HS-5 (cell line): ENCODE measurements around the gene GTPBP1.
A peak's percentile ranks its signal among the peaks of the same experiment; 100 is the strongest.

ENCODE experiments used
- DNase-seq: peaks from one replicate; pipeline ENCODE4 v3.0.0-alpha.2; 2012; ENCODE audit warnings: low read depth

Gene GTPBP1

DNA sequence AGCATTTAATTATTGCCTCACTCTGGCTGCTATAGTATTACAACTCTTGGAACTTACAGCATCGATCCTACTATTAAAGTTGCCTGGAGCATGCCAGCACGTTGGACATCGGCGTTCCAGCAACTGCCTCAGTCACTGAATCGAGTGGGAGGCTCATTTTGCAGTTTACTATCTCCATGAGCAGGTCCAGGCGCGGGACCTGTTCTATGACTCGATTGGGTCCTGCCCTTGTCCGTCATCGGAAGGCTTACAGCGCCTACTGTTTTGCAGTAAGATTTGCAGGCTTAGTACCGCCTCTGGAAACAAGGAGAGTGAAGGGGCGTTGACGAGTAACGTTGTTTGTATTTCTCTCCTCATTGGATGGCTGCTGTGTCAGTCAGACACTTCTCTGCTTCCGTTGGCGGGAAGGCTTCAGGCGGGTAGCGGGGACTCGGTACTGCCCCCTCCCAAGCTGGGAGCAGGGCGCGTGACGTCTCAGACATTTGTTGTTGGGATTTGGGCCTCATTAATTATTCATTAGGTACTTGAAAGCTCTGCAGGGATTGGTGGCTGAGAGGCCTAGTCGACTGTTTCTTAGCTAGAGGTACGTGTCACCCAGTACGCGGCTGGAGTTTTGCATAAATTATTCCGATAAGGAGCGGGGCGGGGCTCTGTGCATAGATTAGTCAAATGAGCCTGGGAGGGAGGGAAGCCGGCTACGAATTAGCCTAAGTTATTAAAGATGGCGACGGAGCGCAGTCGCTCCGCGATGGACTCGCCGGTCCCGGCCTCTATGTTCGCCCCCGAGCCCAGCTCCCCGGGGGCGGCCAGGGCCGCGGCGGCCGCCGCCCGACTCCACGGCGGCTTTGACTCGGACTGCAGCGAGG lies at the start of gene GTPBP1:
Gene GTPBP1, plus strand, starts transcription at position 710 of the 866 bp plus-strand sequence. Its CDS starts 12 bp downstream, at position 722.
- DNase-seq = peak; percentile 100

DNA sequence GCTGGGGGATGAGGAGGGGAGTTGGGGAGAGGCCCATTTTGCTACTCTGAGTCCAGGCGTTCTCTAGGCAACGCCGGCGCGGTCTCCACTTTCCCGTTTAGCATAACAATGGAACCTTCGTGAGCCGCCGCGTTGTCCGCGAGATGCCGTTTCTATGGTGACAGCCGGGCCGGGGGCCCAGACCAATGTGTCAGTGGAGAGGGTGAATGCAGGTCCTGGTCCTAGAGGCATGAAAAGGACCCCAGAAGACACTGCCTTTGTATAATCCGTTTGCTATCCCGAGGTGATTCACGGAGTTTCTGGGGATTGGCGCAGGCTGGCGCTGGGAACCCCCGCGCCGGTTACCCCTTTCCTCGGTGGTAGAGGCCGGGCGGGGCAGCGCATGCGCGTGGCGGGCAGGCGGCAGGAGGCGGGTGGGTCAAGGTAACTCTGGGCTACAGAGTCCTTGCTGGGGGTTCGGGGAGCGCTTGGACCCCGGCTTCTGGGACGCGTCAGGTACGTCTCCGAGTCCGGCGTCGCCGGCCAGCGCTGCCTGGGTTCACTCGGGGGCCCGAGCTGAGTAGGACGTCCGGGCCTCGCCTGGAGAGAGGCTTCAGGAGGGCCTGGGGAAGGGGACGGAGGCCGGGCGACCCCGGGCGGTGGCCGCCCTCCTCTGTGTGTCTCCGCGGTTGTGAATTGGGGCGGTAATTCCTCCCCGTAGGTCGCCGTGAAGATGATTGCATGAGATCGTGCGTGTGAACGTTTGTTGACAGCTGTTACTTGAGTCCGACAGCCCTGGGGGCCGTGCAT lies 49.3 kb upstream of the GTPBP1 start, which contains the start of the genes CBY1 and FAM227A:
Gene CBY1, plus strand, starts transcription at position 383 of the 789 bp plus-strand sequence. CDS start 11,417 bp downstream, outside the sequence.
Gene FAM227A, minus strand, starts transcription at position 137 of the 789 bp plus-strand sequence. CDS start 6,224 bp downstream, outside the sequence.
- DNase-seq = peak; percentile 74

DNA sequence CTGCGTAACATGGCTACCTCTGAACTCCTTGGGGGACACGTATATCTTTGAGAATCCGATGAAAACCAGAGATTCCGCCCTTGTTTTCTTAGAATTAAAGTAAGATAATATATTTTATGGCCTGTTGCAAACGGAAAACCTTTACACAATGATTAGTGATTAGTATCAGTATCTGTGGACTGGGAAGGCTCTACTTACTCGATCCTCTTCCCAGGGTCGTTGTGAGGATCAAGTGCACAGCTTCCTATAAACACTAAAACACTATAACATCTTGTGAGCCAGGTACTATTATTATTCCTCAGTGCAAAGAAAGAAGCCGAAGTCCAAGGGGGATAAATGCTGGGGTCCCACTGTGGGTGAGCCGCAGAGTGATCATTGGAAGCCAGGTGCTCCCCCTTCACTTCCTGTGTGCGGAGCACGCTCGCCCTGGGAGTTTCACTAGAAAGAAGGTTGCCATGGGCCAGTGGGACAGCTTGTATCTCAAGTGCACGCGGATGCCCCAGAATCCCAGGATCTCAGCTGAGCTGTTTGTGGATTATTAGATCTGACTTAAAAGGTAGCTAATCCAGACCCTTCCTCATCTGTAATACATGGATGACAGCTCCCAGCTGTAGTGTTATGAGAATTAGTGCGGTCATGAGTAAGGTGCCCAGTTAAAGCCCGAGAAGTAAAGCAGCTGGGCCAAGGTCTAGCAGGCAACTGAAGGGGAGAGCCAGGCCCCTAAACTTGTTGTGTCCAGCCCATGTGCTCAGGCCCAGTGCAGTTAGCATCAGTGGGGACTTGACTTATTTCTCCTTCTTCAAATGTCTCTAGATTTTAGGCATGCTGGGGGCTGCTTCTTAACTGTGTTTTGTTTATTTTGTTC lies 48.5 kb upstream of the GTPBP1 start:
- peak; percentile 5 for DNase-seq

DNA sequence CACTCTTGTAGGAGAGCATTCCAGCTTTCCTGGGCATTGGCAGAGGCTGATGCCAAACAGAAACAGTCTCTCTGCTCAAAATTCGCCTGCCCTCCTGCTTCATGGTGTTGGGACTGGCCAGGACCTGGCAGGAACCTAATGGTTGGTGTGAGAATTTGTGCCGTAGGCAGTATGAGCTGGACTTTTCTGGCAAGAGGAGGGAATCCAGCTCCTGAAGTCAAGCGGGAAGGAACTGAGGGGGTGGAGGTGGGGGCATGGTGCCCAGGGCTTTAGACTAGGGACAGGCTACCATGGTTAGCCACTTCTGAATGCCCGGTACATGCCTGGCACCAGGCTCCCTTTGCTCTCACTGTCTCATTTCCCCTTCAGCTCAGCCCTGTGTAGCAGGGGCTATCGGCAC lies 30.9 kb upstream of the GTPBP1 start:
- no peak for DNase-seq

DNA sequence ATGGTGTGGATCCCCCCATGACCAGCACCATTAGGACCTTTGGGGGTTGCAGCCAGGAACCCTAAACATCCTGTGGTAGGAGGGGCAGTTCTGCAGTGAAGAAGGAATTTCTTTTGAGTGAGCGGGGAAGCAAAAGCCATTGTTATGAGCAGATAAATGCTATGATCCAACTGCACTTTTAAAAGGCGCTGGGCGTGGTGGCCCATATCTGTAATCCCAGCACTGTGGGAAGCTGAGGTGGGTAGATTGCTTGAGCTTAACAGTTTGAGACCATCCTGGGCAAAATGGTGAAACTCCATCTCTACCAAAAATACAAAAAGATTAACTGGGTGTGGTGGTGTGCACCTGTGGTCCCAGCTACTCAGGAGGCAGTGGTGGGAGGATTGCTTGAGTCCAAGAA lies 29.9 kb upstream of the GTPBP1 start:
- no peak for DNase-seq

DNA sequence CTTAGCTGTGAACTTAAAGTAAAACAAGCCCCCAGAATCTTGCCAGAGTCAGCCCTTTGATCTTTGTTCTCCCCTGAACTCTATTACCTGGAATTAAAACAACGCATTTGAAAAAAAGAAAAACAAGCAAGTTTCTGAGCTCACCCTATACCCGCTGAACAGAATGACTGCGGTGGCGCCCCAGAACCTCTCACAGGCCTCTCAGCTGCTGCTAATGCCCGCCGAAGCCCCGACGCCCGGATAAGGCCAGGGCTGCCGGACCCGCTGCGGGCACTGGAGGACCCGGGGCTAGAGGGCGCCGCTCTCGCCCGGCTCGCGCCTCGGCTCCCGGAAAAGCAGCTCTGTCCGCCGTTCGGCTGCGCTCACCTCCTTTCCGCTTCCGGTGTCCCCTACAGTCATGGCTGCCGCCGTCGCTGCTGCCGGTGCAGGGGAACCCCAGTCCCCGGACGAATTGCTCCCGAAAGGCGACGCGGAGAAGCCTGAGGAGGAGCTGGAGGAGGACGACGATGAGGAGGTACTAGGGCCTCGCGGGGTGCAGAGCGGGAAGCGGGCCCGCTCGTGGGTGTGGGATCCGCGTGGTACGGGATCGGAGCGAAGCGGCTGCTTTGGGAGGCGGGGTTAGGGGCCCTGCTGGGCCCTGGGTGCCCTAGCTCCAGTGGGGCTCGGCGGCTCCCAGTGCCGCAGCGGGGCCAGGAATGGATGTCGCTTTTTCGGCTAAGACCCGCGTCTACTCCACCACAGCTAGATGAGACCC lies 24.0 kb upstream of the GTPBP1 start, which contains the start of gene TOMM22:
Gene TOMM22, plus strand, starts transcription at position 376 of the 754 bp plus-strand sequence. Its CDS starts 22 bp downstream, at position 398.
- DNase-seq = no peak

DNA sequence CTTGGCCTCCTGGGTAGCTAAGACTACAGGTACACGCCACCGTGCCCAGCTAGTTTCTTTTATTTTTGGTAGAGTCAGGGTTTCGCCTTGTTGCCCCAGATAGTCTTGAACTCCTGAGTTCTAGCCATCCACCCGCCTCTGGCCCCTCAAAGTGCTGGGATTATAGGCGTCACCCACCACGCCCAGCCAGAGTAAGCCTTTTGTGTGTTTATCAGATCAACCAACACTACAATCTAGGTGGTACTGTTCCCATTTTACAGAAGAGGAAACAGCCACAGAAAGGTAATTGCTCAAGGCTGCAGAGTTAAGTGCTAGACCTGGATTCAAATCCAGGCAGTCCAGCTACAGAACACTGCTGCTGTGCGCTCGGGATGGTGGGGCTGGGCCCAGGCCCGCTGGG lies 20.8 kb upstream of the GTPBP1 start:
- no peak for DNase-seq

DNA sequence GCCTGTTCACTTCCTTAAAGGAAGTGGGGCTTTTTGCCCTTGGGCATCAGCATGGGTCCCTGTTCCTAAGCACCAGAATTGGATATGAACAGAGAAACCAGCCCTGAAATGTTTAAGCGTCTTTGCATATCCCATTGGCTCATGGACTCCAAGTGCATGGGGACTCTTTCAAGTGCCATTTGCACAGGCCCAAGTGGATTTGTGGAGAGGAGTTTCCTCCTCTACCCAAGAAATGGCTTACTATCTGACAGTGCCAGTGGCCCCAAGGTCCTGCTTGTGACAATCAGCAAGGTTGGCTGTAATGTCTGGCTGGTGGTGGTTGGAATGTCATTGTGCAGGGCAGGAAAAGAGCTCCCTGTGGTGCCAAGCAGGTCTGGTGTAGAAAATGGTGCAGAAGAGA lies 20.0 kb upstream of the GTPBP1 start:
- no peak for DNase-seq

DNA sequence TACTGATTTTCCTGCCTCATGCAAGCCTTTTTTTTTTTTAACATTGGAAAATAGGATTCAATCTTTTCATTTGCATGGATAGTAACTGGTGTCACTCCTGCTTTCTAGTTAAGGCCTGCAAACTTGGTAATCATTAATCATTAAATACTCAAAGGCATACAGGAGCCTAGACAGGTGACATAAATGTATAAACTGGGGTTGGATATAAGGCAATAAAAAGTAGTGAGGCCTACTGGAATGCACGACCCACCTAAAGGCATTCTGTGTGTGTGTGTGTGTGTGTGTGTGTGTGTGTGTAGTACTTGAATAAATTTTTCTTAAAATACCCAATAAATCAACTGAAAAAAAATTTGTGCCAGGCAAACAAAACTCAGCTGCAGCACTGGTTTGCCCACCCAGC lies 16.1 kb upstream of the GTPBP1 start:
- DNase-seq = no peak

DNA sequence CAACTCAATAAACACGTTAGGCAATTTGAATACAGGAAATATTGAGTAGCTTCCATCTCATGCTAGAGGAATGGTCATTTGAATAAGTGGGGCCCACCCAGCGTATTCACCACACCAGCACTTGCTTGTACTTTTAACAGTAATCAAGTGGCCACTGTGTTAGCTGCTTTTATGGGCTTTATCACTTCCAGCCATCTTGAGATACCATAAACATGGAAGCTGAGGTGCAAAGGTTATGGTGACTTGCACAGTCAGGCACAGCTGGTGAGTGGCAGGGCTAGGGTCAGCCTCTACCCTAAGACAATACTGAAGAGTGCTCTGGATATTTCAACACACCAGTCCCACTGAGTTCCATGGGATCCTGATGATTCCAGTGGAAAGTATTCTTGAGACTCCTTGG lies 11.7 kb upstream of the GTPBP1 start:
- no peak for DNase-seq

DNA sequence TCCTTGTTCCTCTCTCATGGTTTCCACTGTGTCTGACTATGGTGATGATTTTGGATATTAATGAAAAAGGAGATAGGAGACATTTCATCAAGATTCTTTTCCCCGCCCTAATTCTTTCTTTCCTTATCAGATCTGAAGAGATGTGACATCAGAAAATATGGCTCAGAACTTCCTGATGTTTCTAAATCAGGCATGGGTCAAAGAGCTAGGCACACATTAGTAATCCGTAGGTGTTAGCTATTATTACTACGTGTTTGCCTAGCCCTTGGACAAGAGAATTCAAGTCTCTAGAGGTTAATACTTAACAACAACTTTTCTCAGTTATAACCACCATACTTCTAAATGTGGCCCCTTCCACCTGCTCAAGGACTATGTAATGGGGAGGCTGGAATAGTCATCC lies 10.8 kb upstream of the GTPBP1 start:
- no peak for DNase-seq

DNA sequence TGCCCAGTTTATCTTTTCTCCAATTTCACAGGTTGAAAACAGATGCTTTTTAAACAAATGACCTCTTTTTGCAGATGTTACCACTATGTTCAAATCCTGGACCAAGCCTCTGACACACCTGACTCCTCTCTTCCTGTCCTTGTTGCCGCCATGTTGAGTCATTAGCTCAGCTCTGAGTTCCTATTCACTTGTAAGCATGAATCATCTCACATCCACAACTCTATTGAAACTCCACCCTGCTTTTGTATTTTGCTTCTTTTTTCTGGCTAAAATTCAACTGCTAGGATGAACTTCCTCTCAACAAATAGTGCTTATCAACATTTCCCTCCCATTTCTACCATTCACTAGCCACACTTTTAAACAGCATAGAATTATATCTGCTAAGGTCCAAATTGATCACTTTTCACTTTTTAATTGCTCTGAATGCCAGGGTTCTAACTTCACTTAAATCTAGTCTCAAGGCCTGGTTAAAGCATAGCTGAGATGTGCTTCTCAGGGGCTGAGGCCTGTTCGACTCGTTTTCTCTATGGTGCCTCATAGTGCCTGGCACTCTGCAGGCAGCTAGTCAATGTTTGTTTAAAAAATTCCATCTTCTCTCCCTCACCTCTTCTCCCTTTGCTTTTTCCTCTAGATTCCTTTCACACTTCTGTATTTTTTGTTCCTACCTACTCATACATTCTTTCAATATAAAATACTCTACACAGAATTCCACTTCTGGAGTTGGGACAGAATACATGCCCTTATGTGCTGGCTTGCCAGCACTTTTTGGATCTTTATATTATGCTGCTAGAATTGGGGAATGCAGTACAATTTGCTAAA lies 8.9 kb upstream of the GTPBP1 start:
- DNase-seq = peak; percentile 80

DNA sequence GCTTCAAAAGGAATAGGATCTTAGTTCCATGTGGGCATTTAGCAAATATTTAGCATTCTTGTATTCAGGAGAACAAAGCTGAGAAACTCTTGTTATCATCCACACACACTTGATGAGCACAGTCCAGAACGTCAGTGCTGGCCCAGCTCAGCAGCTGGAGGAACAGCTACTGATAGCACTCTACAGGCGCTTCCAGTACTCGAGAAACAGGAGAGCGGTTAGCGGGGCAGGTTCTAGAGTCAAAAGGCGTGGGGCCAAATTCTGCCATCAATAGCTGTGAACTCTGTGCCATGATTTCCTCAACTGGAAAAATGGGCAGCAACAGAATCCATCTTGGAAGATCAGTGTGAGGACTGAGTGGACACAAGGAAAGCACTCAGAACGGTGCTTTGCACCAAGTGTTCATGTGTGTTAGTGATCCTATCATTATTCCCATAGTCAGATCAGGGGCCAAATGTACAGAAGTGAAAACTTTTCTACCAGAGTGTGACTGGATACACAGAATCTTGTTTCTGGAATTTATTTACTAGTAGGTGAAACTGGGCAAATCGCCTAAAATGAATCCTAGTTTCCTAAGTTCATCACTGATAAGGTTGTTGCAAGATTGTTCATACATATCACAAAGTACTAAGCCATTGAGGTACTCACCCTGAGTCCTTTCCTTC lies 8.2 kb upstream of the GTPBP1 start:
- no peak for DNase-seq

DNA sequence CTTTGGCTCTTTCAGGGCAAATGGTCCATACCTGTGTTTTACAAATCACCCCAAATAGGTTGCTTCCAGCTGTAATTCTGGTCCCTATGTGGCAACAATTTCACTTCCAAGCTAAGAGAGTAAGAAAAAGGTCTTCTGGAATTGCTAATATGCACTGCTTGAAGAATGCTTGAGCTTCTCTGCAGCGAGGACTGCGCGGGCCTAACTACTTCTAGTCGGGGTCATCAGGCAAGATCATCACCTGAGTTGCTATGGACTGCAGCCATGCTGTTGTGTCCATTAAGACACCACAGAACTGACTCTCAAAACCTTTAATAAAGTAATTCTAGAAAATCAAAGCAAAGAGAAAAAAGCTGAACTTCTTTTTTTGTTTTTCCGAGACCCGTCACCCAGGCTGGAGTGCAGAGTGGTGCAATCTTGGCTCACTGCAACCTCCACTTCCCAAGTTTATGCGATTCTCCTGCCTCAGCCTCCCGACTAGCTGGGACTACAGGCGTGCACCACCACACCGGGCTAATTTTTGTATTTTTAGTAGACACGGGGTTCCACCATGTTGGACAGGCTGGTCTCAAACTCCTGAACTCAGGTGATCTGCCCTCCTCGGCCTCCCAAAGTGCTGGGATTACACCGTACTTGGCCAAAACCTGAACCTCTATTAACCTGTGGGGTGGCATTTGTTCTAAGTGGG lies 7.2 kb upstream of the GTPBP1 start:
- no peak for DNase-seq

DNA sequence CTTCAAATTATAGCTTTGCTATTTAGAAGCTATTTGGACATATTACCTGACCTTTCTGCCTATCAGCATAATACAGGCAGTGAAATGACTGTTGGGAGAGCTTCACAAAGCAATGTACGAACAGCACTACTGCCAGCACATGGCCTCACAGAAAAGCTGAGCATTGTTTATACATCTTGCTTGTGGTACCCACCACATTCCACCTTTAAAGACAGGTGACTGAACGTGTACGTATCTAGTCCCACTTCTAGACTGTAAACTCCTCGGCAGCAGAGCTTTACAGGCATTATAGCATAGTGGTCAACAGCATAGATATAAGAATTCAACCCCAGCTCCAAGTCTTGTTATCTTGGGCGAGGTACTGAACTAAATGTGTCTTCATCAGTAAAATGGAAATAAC lies 6.6 kb upstream of the GTPBP1 start:
- no peak for DNase-seq

DNA sequence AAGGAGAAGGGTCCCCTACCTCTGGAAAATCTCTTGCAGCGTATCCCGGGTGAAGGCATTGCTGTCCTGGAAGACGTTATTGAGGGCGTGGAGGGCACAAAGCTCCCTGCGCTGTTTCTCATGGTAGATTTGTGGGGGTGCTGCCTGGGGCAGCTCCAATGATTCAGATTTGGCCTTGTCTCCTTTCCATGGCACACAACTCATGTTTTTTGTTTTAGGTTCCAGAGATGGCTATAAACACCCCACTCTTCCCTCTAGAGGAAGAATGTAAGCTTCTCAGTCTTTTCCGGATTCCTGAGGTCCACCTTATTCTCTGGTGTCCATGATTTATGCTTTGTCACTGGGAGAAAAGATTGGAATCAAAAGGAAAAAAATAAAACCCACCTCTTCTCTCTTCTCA lies 6.0 kb upstream of the GTPBP1 start:
- no peak for DNase-seq

DNA sequence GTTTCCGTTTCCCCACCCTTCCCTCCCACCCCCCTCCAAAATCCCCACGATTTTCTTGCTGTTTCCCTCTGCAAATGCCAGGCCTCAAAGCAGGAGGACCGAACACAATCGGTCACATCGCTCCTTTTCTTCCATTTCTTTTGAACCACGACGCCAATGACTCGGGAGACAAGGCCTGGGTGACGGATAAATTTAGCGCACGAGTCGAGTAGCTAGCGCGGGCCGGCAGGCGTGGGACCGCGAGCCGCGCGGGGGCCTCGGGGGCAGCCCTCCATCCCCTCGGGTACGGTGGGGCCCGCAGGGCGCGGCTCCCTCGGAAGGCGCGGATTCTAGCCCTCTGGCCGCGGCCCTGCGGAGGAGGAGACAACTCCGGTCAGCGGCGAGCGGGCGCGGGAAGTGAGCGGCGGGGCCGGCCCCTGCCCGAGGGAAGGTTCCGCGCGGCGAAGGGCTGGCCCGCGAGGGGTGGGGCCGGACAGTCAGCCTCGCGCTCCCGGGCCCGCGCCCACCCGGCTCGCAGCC lies 5.4 kb upstream of the GTPBP1 start:
- DNase-seq = no peak

DNA sequence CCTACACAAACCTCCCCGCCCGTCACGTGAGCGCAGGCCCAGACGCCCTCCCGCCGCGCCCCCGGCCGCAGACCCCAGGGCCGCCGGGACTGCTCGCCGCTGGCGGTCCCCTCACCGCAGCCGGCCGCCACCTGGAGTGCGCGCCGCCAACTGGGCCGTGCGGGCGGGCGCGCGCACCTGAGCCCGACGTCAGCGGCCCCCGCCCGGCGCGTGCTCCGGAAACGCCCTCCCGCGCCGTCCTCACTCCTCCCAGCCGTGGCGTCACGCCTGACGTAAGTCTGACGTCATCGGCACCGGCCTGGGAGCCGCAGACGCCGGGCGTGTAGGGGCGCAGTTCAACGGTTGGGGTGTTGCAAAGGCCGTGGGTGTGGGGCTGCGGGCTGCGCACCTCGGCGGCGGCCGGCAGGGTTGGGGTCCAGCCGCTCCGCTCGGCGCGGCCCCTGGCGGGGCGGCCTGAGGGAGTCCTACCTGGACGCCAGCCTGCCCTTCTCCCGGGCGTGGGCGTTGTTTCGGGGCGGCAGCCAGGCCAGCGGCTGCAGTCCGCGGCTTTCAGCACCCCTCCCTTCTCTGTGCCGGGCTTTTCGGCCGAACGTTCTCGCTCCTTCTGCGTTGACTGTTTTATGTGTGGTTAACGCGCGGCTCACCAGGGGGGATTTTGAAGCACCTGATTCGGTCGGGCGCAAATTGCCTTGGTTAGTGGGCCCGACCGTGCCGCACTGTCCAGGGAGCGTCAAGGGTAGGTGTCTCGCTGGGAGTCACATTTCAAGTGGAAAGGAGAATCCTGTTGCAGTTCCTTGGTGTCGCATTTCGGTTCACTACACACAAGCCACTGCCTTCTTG lies 4.7 kb upstream of the GTPBP1 start, which contains the start of gene JOSD1:
Gene JOSD1, minus strand, starts transcription at position 155 of the 840 bp plus-strand sequence. CDS start 956 bp downstream, outside the sequence.
- DNase-seq = peak; percentile 73
